GM12878 (cell line): Measurements from ENCODE around the gene KAZN. TPM values are rescaled to one million over a fixed set of nuclear protein-coding genes. Genes with fewer than 3 reads are reported as not detected.

Experiments used
- CHD4 ChIP-seq: fragments of 200-600 bp; sonication (generic); IDR thresholded peaks from 2 replicates; pipeline ENCODE4 v1.6.1; 2016; ENCODE audit warnings: mild to moderate bottlenecking
- E2F4 ChIP-seq: IDR thresholded peaks from 2 replicates; pipeline ENCODE4 v1.6.1; 2012; ENCODE audit warnings: low read depth, low read length, improper control_type of control experiment
- EGR1 ChIP-seq, 2 experiments: IDR thresholded peaks; 1 replicate in 1 of 2; 2 replicates in 1 of 2; pipeline ENCODE4 v1.6.1; 2011 to 2012; ENCODE audit warnings: low read depth in 2 of 2, low read length in 2 of 2, borderline replicate concordance in 1 of 2, mild to moderate bottlenecking in 1 of 2, moderate library complexity in 1 of 2
- KAT2A ChIP-seq: conservative IDR thresholded peaks from 2 replicates; pipeline ENCODE4 v1.6.1; 2011; ENCODE audit warnings: low read depth, low read length; ENCODE audit not compliant: control insufficient read depth
- MYB ChIP-seq: fragments of 150-350 bp; IDR thresholded peaks from 2 replicates; pipeline ENCODE4 v1.6.1; 2014; ENCODE audit warnings: mild to moderate bottlenecking, low read depth, low read length, borderline replicate concordance
- NR2C1 ChIP-seq: fragments of 450-650 bp; IDR thresholded peaks from 2 replicates; pipeline ENCODE4 v1.6.1; 2017; ENCODE audit warnings: antibody characterized with exemption, mild to moderate bottlenecking, moderate library complexity
- PBX3 ChIP-seq: IDR thresholded peaks from 2 replicates; pipeline ENCODE4 v1.6.1; 2011; ENCODE audit warnings: mild to moderate bottlenecking, low read depth, low read length, moderate library complexity; ENCODE audit not compliant: insufficient replicate concordance
- RAD21 ChIP-seq: IDR thresholded peaks from 2 replicates; pipeline ENCODE4 v1.6.1; 2011; ENCODE audit warnings: mild to moderate bottlenecking, low read depth, low read length, moderate library complexity; ENCODE audit not compliant: insufficient read depth
- RCOR1 ChIP-seq: conservative IDR thresholded peaks from 2 replicates; pipeline ENCODE4 v1.6.1; 2012; ENCODE audit warnings: low read depth, low read length, improper control_type of control experiment
- RELA ChIP-seq: fragments of 450-650 bp; IDR thresholded peaks from 2 replicates; pipeline ENCODE4 v1.8.0; 2014; ENCODE audit warnings: borderline replicate concordance; ENCODE audit not compliant: partially characterized antibody
- SMC3 ChIP-seq: IDR thresholded peaks from 2 replicates; pipeline ENCODE4 v1.6.1; 2011; ENCODE audit warnings: low read length, improper control_type of control experiment, borderline replicate concordance
- SRF ChIP-seq, 2 experiments: IDR thresholded peaks; 2 replicates each; pipeline ENCODE4 v1.6.1; 2011; ENCODE audit warnings: low read depth in 2 of 2, low read length in 2 of 2, mild to moderate bottlenecking in 1 of 2, moderate library complexity in 1 of 2
- SUPT20H ChIP-seq: IDR thresholded peaks from 2 replicates; pipeline ENCODE4 v1.6.1; 2011; ENCODE audit warnings: low read depth, mild to moderate bottlenecking, low read length, moderate library complexity, borderline replicate concordance; ENCODE audit not compliant: control insufficient read depth
- TBL1XR1 ChIP-seq: IDR thresholded peaks from 2 replicates; pipeline ENCODE4 v1.6.1; 2012; ENCODE audit warnings: low read depth, low read length, improper control_type of control experiment
- TCF12 ChIP-seq: IDR thresholded peaks from 2 replicates; pipeline ENCODE4 v1.6.1; 2011; ENCODE audit warnings: low read depth, mild to moderate bottlenecking, low read length
- YY1 ChIP-seq: IDR thresholded peaks from 2 replicates; pipeline ENCODE4 v1.6.1; 2011; ENCODE audit warnings: low read depth, mild to moderate bottlenecking, low read length
- ZBTB33 ChIP-seq: fragments of 450-650 bp; IDR thresholded peaks from 2 replicates; pipeline ENCODE4 v1.6.1; 2017; ENCODE audit warnings: mild to moderate bottlenecking
- ZSCAN29 ChIP-seq: fragments of 450-650 bp; IDR thresholded peaks from 2 replicates; pipeline ENCODE4 v1.6.1; 2017; ENCODE audit warnings: mild to moderate bottlenecking, moderate library complexity
- polyA plus RNA-seq, 11 experiments: library from polyadenylated mRNA; depleted of rRNA in 4 of 11; unstranded in 6 of 11; stranded (reverse) in 5 of 11; fragments of >200 nt; fragmentation: Nextera tagmentation in 4 of 11; fragmentation: Illumina TruSeq in 1 of 11; extraction: Ambion mirVana in 4 of 11; extraction: Trizol in 1 of 11; gene quantifications; 1 replicate in 1 of 11; 2 replicates in 10 of 11; pipeline versions ENCODE4 v1.2.1 to v1.2.3, GENCODE V29; 2011 to 2016; ENCODE audit warnings: inconsistent platforms in 2 of 11, missing spikeins in 2 of 11, low read depth in 1 of 11
- total RNA-seq, 4 experiments: library from RNA; depleted of rRNA in 3 of 4; stranded (reverse); fragments of >200 nt in 3 of 4; fragmentation: Illumina TruSeq in 1 of 4; extraction: Trizol in 1 of 4; gene quantifications; 2 replicates each; pipeline versions ENCODE4 v1.2.1 to v1.2.3, GENCODE V29; 2013 to 2021

KAZN gene
- total and polyA plus RNA-seq, 10 of the 15 experiments (the other 5 are each of a cell fraction or from before 2014, with no cell fraction given): 0.72 to 4.0 (median 1.2) TPM

- no peak for TF ChIP-seq SRF (IDR thresholded peaks at IDR 0.05; ENCODE audit: low read depth in 2 of 2, low read length in 2 of 2)
- no peak for TF ChIP-seq RCOR1
- TF ChIP-seq KAT2A: no peak
- TF ChIP-seq E2F4: no peak
- TF ChIP-seq MYB: no peak
- no peak for TF ChIP-seq EGR1 (IDR thresholded peaks at IDR 0.05; ENCODE audit: borderline replicate concordance in 1 of 2, low read depth in 2 of 2, low read length in 2 of 2)
- no peak for TF ChIP-seq ZSCAN29
- TF ChIP-seq SMC3: peak; percentile 79
- no peak for TF ChIP-seq PBX3
- no peak for TF ChIP-seq CHD4
- no peak for TF ChIP-seq SUPT20H
- TF ChIP-seq RELA: no peak
- no peak for TF ChIP-seq TBL1XR1
- TF ChIP-seq YY1: no peak
- peak; percentile 83 for TF ChIP-seq RAD21
- no peak for TF ChIP-seq NR2C1
- no peak for TF ChIP-seq ZBTB33
- no peak for TF ChIP-seq TCF12
- TF ChIP-seq, all 136 proteins: peak for 6
Measured at GRCh38 chr1:15100121-15100879, 501.8 kb downstream of the KAZN start (continued).
